HG02938 (cell line): ENCODE data around the gene PRDM16.

Experiments used
- ATAC-seq: cut with Tn5 transposase; IDR thresholded peaks from one replicate; pipeline ENCODE4 v1.9.1; 2021; ENCODE audit warnings: mild to moderate bottlenecking, moderate library complexity; ENCODE audit not compliant: unreplicated experiment

PRDM16 gene

GRCh38 chr1:3099861-3100260, 30.9 kb downstream of the PRDM16 start:
- no peak for ATAC-seq

GRCh38 chr1:3101124-3101939, 32.3 kb downstream of the PRDM16 start:
- no peak for ATAC-seq

GRCh38 chr1:3102641-3103040, 33.6 kb downstream of the PRDM16 start:
- no peak for ATAC-seq

- ATAC-seq = no peak
Measured at GRCh38 chr1:3103967-3104677, 35.1 kb downstream of the PRDM16 start.

- ATAC-seq = no peak
Measured at GRCh38 chr1:3105167-3105863, 36.3 kb downstream of the PRDM16 start.

- ATAC-seq = no peak
Measured at GRCh38 chr1:3106216-3106615, 37.2 kb downstream of the PRDM16 start.

GRCh38 chr1:3107201-3107600, 38.2 kb downstream of the PRDM16 start:
- ATAC-seq = no peak

- ATAC-seq = no peak
Measured at GRCh38 chr1:3109355-3109754, 40.4 kb downstream of the PRDM16 start.

- ATAC-seq = no peak
Measured at GRCh38 chr1:3111348-3112021, 42.5 kb downstream of the PRDM16 start.

- ATAC-seq = no peak
Measured at GRCh38 chr1:3112526-3112925, 43.5 kb downstream of the PRDM16 start.

GRCh38 chr1:3113047-3113740, 44.2 kb downstream of the PRDM16 start:
- ATAC-seq = no peak

GRCh38 chr1:3113741-3114056, 44.7 kb downstream of the PRDM16 start:
- no peak for ATAC-seq

GRCh38 chr1:3114131-3114744, 45.2 kb downstream of the PRDM16 start:
- ATAC-seq = no peak

- ATAC-seq = no peak
Measured at GRCh38 chr1:3114846-3115245, 45.8 kb downstream of the PRDM16 start.

- ATAC-seq = no peak
Measured at GRCh38 chr1:3115275-3116149, 46.5 kb downstream of the PRDM16 start.

GRCh38 chr1:3116150-3116510, 47.1 kb downstream of the PRDM16 start:
- ATAC-seq = no peak

- ATAC-seq = no peak
Measured at GRCh38 chr1:3116560-3116959, 47.6 kb downstream of the PRDM16 start.

- ATAC-seq = no peak
Measured at GRCh38 chr1:3117879-3118278, 48.9 kb downstream of the PRDM16 start.

- ATAC-seq = no peak
Measured at GRCh38 chr1:3119061-3119460, 50.1 kb downstream of the PRDM16 start.
